Hepatocyte (in vitro differentiated cells): Measurements from ENCODE around the gene FOXO3.

ENCODE experiments used
- EZH2 ChIP-seq: fragments of 200-600 bp; sonication (generic); IDR thresholded peaks from 2 replicates; pipeline ENCODE4 v1.6.1; 2016; ENCODE audit warnings: antibody characterized with exemption, mild to moderate bottlenecking, borderline replicate concordance
- EZH2phosphoT487 ChIP-seq: fragments of 200-600 bp; sonication (generic); IDR thresholded peaks from one replicate; pipeline ENCODE4 v1.6.1; 2018; ENCODE audit warnings: antibody characterized with exemption, mild to moderate bottlenecking, low read depth, moderate library complexity; ENCODE audit not compliant: unreplicated experiment, severe bottlenecking
- TF ChIP-seq, protein P1 (sequence below): fragments of 200-600 bp; sonication (generic); IDR thresholded peaks from 2 replicates; pipeline ENCODE4 v1.5.1; 2016; ENCODE audit warnings: antibody characterized with exemption, mild to moderate bottlenecking; ENCODE audit not compliant: poor library complexity

DNA sequence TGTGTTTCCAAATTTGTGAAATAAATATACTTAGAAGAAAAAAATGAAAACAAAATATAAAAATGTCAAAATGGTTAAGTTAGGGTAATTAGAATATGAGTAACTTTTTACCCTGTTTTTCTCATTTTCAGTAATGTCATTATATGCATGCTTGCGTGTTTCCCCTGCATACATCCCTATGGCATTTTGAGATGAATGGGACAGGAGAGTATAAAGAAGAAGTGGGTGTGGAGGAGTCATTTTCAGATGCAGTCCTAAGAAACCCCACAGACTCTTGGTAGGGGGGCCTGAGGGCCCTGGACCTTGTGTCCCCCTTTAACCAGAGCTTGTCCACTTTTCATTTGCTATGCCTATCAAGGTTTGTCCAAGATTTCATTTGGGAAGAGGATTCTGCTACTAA, 77.2 kb downstream of the FOXO3 start:
- TF ChIP-seq EZH2 = no peak
- TF ChIP-seq, protein P1, sequence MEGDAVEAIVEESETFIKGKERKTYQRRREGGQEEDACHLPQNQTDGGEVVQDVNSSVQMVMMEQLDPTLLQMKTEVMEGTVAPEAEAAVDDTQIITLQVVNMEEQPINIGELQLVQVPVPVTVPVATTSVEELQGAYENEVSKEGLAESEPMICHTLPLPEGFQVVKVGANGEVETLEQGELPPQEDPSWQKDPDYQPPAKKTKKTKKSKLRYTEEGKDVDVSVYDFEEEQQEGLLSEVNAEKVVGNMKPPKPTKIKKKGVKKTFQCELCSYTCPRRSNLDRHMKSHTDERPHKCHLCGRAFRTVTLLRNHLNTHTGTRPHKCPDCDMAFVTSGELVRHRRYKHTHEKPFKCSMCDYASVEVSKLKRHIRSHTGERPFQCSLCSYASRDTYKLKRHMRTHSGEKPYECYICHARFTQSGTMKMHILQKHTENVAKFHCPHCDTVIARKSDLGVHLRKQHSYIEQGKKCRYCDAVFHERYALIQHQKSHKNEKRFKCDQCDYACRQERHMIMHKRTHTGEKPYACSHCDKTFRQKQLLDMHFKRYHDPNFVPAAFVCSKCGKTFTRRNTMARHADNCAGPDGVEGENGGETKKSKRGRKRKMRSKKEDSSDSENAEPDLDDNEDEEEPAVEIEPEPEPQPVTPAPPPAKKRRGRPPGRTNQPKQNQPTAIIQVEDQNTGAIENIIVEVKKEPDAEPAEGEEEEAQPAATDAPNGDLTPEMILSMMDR = no peak
- TF ChIP-seq EZH2phosphoT487 = no peak
